NCI-H1436 (cell line): ENCODE results near the gene COX4I2.

Experiments
- DNase-seq: peaks from one replicate; lab custom pipeline; 2025; lab: John Stamatoyannopoulos, UW

The COX4I2 gene

DNA sequence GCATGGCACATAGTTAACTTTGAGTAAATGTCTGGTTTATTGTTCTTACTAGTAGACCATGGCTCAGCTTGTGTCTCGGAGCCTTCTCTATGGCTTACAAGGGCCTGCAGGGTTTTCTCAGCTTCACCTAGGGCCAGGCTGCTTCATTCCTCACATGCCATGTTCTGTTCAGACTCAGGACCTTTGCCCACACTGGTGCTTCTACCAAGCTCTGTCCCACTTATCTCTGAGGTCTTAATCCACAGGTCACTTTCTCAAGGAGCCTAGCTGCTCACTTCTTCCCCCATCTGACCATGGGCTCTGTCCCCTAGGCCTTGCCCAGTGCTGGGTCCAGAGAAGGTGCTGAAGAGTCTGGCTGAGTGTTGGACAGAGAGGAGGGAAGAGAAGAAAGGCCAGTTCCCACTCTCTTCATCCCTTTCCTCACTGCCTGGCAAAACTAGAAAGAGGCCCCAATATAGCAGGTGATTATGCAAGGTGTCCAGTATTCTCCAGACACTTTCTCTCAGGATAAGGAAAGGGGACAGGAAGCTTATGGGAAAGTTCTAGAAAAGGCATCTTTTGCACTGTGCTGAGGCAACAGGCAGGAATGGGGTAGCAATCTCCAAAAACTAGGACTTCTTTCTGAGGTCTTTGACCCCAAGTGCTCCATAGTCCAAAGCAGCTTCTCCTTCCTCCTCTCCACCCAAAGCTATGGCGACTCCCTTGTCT, 40.0 kb downstream of the COX4I2 start:
- no peak for DNase-seq

DNA sequence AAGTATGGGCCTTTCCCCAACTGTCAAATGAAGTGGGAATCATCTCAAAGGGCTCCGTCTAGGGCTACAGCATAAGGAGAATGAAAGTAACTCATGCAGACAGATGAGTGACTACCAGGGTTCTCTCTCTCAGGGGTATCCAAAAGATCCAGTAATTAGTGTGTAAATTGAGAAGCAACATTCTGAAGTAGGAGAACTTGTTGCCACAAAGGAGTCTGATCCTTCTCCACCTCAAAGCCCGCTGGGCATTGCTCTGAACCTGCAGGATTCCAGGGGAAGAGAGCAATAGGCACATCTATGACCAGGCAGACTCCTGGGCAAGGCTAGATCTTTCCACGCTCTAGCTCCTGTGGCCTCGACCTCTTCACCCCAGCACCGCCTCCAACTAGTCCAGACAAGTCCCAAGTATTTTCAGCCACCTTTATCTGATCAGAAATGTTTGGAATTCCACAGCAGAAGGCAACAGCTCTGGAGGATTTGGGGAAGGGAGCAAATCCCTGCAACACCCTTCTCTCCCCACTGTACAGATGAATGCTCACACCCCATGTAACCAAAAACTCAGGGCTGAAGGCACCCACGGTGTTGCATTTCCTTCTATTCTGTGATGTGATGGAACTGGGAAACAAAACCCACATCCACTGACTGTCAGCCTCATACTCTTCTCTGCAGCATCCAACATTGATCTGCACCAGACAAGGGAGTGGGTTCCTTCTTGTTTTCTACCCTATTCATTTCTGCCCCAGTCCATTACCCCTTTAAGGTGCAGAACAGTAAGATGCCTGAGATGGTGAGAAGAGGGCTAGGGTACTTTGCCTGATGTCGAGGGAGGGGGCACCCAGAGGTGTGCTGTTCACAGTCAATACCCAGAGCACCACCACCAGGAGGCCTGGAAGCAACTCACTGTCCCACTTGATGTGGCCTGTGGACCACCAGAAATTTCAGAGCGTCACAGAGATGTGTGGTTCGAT, 41.0 kb downstream of the COX4I2 start:
- no peak for DNase-seq

- DNase-seq, result no peak
These were observed 41.9 kb downstream of the COX4I2 start for GRCh38 chr20:31679357-31680285.

GRCh38 chr20:31680286-31681127, 42.8 kb downstream of the COX4I2 start:
- no peak for DNase-seq

DNA sequence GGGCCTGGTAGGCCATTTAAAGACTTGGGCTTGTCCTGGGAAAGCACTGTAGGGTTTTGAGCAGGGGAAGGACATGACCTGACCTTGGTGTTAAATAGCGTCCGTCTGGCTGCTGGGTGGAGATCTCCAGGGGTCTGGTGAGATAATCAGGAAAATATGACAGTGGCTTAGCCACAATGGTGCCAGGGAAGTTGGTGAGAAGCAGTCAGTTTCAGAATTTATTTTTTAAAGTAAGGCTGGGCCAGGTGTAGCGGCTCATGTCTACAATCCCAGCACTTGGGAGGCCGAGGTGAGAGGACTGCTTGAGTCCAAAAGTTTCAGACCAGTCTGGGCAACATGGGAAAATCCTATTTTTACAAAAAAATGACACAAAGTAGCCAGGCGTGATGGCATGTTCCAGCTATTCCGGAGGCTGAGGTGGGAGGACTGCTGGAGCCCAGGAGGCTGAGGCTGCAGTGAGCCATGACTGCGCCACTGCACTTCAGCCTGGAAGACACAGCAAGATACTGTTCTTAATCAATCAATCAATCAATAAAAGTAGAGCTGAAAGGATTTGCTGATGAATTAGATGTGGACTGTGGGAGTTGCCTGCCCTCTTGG, 43.5 kb downstream of the COX4I2 start:
- no peak for DNase-seq

DNA sequence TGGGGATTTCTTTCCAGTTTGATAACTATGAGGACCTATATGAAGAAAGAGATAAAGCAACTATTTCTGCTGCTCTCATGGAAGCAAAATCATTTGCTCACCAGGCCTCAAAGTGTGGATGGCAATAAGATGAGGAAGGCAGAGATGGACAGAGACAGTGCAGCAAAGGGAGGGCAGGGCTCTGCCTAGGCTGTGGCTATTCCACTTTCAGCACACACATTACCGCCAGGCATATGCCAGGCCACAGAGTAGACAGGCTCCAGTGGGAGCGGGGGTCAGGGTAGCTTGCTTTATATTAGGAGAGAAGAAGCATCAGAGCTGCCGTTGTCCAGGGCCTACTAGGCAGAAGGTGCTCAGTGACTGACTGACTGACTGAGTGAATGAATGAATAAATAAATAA, 44.1 kb downstream of the COX4I2 start:
- no peak for DNase-seq

DNA sequence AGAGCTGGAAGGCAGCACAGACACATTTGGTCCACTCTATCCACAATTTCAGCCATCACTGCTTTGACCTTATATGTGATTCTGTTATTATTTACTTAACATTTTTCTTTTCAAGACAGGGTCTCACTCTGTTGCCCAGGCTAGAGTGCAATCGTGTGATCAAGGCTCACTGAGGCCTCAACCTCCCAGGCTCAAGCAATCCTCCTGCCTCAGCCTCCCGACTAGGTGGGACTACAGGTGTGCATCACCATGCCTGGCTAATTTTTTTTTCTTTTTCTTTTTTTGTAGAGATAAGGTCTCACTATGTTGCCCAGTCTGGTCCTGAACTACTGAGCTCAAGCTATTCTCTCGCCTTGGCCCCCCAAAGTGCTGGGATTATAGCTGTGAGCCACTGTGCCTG, 44.6 kb downstream of the COX4I2 start:
- DNase-seq, result no peak

GRCh38 chr20:31682927-31683326, 45.2 kb downstream of the COX4I2 start:
- no peak for DNase-seq

GRCh38 chr20:31684153-31685015, 46.7 kb downstream of the COX4I2 start:
- DNase-seq, result peak; percentile 20

- DNase-seq, result no peak
These were observed 48.3 kb downstream of the COX4I2 start for GRCh38 chr20:31685853-31686643.

- DNase-seq, result no peak
These were observed 50.1 kb downstream of the COX4I2 start for GRCh38 chr20:31687777-31688176.

- no peak for DNase-seq
These were observed 51.4 kb downstream of the COX4I2 start for GRCh38 chr20:31689141-31689540.

GRCh38 chr20:31690124-31690666, 52.5 kb downstream of the COX4I2 start:
- DNase-seq, result no peak

DNA sequence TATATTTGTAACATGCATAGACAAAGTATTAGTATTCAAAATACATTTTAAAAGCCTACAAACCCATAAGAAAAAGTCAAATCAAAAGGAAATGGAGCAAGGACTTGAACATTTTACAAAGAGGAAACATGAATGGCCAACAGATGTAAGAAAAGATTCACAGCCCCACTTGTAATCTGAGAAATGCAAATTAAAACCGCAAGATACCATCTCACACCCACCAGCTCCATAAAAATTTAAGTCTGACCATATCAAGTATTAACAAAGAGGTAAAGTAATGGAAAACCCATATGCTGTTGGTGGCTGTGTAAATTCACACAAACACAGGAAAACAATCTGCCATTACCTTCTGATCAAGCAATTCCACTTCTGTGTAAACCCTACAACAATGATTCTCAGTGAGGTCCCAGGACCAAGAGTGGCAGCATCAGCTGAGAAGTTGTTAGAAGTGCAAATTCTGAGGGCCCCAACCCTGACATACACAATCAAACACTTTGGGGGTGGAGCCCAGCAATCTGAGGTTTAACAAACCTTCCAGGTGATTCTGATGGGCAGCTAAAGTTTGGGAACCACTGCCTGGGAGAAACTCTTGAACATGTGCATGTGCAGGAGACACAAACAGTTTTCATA, 54.0 kb downstream of the COX4I2 start:
- no peak for DNase-seq

DNA sequence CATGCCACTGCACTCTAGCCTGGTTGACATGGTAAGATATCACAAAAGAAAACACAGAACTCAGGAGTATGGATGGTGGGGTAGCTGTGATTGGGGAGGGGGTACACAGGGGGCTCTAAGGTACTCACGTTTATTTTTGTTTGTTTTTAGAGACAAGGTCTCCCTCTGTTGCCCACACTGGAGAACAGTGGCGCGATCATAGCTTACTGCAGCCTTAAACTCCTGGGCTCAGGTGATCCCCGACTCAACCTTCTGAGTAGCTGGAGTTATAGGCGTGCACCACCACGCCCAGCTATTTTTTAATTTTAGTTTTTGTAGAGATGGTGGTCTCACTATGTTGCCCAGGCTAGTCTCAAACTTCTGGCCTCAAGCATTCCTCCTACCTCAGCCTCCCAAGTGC, 55.7 kb downstream of the COX4I2 start:
- DNase-seq, result no peak

- no peak for DNase-seq
These were observed 56.4 kb downstream of the COX4I2 start for GRCh38 chr20:31693987-31694661.
